ENCODE data around the gene CCDC12.

- TF ChIP-seq EZH2 (IDR thresholded peaks at IDR 0.05) (no peak), CTCF (IDR thresholded peaks at IDR 0.05) (no peak), EZH2phosphoT487 (IDR thresholded peaks at IDR 0.05) (no peak)
Measured at GRCh38 chr3:46987743-46988401, 11.3 kb upstream of the CCDC12 start.
